Calu3 (cell line): ENCODE data around the gene MYLK. TPM values are rescaled to one million over a fixed set of nuclear protein-coding genes. Genes with fewer than 3 reads are reported as not detected.

Experiments used
- BruUV-seq: library from RNA; stranded (reverse); fragments of 400-500 nt; replicated peaks from 2 replicates; lab custom pipeline; 2021; lab: Mats Ljungman, UMichigan
- CTCF ChIA-PET: fragments of 300-600 bp; sonication (Branson Sonifier 250); formaldehyde crosslinking; loops from one replicate; lab custom pipeline; 2022; ENCODE audit warnings: antibody characterized with exemption; lab: Charles Lee
- DNase-seq: peaks from one replicate; pipeline ENCODE4 v3.0.0; 2022
- H3K27ac Mint-ChIP-seq: one replicate; pipeline ENCODE4 v1.8.0; 2022; ENCODE audit warnings: mixed read lengths; ENCODE audit not compliant: unreplicated experiment
- H3K27me3 Mint-ChIP-seq: one replicate; pipeline ENCODE4 v1.8.0; 2022; ENCODE audit warnings: mixed read lengths; ENCODE audit not compliant: unreplicated experiment
- H3K36me3 Mint-ChIP-seq: one replicate; pipeline ENCODE4 v1.8.0; 2022; ENCODE audit warnings: mild to moderate bottlenecking, moderate library complexity, mixed read lengths; ENCODE audit not compliant: insufficient read depth, unreplicated experiment
- H3K4me1 Mint-ChIP-seq: one replicate; pipeline ENCODE4 v1.8.0; 2022; ENCODE audit warnings: mild to moderate bottlenecking, low read depth, mixed read lengths; ENCODE audit not compliant: unreplicated experiment
- H3K4me3 Mint-ChIP-seq: one replicate; pipeline ENCODE4 v1.8.0; 2022; ENCODE audit warnings: mild to moderate bottlenecking, low read depth, moderate library complexity, mixed read lengths; ENCODE audit not compliant: unreplicated experiment
- H3K9me3 Mint-ChIP-seq: one replicate; pipeline ENCODE4 v1.8.0; 2022; ENCODE audit warnings: low read depth, mixed read lengths; ENCODE audit not compliant: unreplicated experiment
- CTCF ChIP-seq: fragments of 200-600 bp; IDR thresholded peaks from one replicate; pipeline ENCODE4 v1.8.0; 2022; ENCODE audit warnings: antibody characterized with exemption; ENCODE audit not compliant: unreplicated experiment
- intact Hi-C: fragments of 100-400 bp; cut with micrococcal nuclease; formaldehyde crosslinking; loops from one replicate; pipeline ENCODE4 v1.10.0; 2022; ENCODE audit not compliant: unreplicated experiment
- total RNA-seq: library from RNA; stranded (reverse); gene quantifications from 2 replicates; pipeline ENCODE4 v1.2.3, GENCODE V29; 2022

Gene MYLK
- total RNA-seq, 1 experiment from 2014 or later: 10.7 TPM

- Mint-ChIP-seq H3K27ac (no peak overlapping the region), H3K9me3 (no peaks in the 10 kb centered on the region), H3K4me1 (peaks cover 4% of the 10 kb centered on the region), H3K4me3 (no peak overlapping the region), H3K36me3 (no peaks in the 10 kb centered on the region), H3K27me3 (no peaks in the 10 kb centered on the region)
- CTCF ChIA-PET: no interaction called here
- intact Hi-C loops: no loop called here
- no TSS peak for BruUV-seq
- DNase-seq: no peak
- no peak for TF ChIP-seq CTCF
Observed at GRCh38 chr3:123693584-123694190, 190.4 kb downstream of the MYLK start.

- BruUV-seq: no TSS peak
- Mint-ChIP-seq H3K4me1 (peaks cover 14% of the 10 kb centered on the region), H3K27ac (no peak overlapping the region), H3K27me3 (no peaks in the 10 kb centered on the region), H3K9me3 (peaks cover 4% of the 10 kb centered on the region), H3K36me3 (no peaks in the 10 kb centered on the region), H3K4me3 (no peak overlapping the region)
- intact Hi-C loops: no loop called here
- CTCF ChIA-PET: no interaction called here
- DNase-seq: no peak
- no peak for TF ChIP-seq CTCF
Observed at GRCh38 chr3:123692671-123693070, 191.5 kb downstream of the MYLK start.

- intact Hi-C loops: no loop called here
- CTCF ChIA-PET: interaction anchor here (1.1 kb wide), 1 partner anchor 34 kb away, joined by 3 read pairs; no protein-coding TSS in a partner anchor
- Mint-ChIP-seq H3K36me3 (no peaks in the 10 kb centered on the region), H3K4me1 (peaks cover 17% of the 10 kb centered on the region), H3K27ac (no peak overlapping the region), H3K4me3 (no peak overlapping the region), H3K27me3 (no peaks in the 10 kb centered on the region), H3K9me3 (peaks cover 4% of the 10 kb centered on the region)
- BruUV-seq: no TSS peak
- no peak for DNase-seq
- no peak for TF ChIP-seq CTCF
Observed at GRCh38 chr3:123692041-123692440, 192.1 kb downstream of the MYLK start.

GRCh38 chr3:123689831-123690230 is 194.3 kb downstream of the MYLK start:
- intact Hi-C loops: no loop called here
- H3K4me3 Mint-ChIP-seq: no peak overlapping the region
- H3K36me3 Mint-ChIP-seq: no peaks in the 10 kb centered on the region
- no peak for DNase-seq
- BruUV-seq: no TSS peak
- H3K4me1 Mint-ChIP-seq: peaks cover 17% of the 10 kb centered on the region
- no peak overlapping the region for H3K27ac Mint-ChIP-seq
- peaks cover 4% of the 10 kb centered on the region for H3K9me3 Mint-ChIP-seq
- CTCF ChIA-PET: no interaction called here
- no peak for TF ChIP-seq CTCF
- no peaks in the 10 kb centered on the region for H3K27me3 Mint-ChIP-seq
